Measurements from ENCODE around the gene PRAC1.
A peak's percentile ranks its signal among the peaks of the same experiment; 100 is the strongest.

Gene PRAC1

GRCh38 chr17:48726114-48726915 lies 4.0 kb upstream of the PRAC1 start:
- DNase-seq (ENCODE audit: low spot score), result no peak
- in situ Hi-C loops (cut with MboI; ENCODE audit: low pct_unique_long_range_greater_than_20kb, low sequenced_read_pairs, unreplicated experiment), result loop anchor here (10.0 kb wide), 1 partner anchor 112 kb away; the partner anchor contains the start of genes HOXB7 and HOXB8

DNA sequence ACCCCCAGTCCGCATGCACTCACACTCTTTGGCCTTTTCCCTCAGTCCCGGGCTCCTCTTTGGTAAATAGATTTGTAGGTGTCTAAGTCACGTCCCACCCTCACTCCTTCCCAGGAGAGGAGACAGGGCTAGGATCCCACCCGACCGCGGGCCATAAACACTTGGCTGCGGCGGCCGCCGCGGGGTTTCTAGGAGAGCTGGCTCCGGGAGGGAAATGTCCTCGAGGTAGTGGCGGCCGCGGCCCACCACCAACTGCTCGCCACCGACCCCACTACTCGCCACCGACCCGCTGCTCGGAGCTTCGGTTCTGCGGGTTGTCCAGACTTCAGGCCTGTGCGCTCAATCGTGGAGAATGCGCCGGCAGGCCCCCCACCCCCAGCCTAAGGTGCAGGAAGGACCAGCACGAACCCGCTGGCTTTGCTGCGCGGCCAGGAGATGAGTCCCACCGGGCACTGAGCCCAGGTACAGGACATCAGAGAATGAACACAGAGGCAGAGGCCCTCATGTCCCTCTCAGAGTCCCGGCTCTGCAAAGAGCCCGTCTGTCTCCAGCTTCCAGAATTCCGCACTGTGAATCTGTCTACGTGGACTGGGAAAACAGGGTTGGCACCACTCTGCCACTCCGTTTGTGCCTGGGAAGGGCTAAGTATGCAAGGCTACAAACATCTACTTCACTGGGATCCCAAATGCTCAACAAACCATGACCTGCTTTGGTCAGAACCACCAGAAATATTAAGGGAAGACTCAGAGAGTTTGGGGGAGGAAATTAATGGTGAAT lies 3.2 kb upstream of the PRAC1 start:
- in situ Hi-C loops (cut with MboI; ENCODE audit: low pct_unique_long_range_greater_than_20kb, low sequenced_read_pairs, unreplicated experiment), result loop anchor here (10.0 kb wide), 1 partner anchor 111 kb away; the partner anchor contains the start of genes HOXB7 and HOXB8
- DNase-seq (ENCODE audit: low spot score), result no peak
- TF ChIP-seq, protein P1, sequence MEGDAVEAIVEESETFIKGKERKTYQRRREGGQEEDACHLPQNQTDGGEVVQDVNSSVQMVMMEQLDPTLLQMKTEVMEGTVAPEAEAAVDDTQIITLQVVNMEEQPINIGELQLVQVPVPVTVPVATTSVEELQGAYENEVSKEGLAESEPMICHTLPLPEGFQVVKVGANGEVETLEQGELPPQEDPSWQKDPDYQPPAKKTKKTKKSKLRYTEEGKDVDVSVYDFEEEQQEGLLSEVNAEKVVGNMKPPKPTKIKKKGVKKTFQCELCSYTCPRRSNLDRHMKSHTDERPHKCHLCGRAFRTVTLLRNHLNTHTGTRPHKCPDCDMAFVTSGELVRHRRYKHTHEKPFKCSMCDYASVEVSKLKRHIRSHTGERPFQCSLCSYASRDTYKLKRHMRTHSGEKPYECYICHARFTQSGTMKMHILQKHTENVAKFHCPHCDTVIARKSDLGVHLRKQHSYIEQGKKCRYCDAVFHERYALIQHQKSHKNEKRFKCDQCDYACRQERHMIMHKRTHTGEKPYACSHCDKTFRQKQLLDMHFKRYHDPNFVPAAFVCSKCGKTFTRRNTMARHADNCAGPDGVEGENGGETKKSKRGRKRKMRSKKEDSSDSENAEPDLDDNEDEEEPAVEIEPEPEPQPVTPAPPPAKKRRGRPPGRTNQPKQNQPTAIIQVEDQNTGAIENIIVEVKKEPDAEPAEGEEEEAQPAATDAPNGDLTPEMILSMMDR (IDR thresholded peaks at IDR 0.05; ENCODE audit: extremely low read depth, insufficient read depth, missing control alignments), result no peak

More at GRCh38 chr17:48726114-48726915, 4.0 kb upstream of the PRAC1 start:
- TF ChIP-seq, protein P1 (IDR thresholded peaks at IDR 0.05; ENCODE audit: extremely low read depth, insufficient read depth, missing control alignments), result no peak

DNA sequence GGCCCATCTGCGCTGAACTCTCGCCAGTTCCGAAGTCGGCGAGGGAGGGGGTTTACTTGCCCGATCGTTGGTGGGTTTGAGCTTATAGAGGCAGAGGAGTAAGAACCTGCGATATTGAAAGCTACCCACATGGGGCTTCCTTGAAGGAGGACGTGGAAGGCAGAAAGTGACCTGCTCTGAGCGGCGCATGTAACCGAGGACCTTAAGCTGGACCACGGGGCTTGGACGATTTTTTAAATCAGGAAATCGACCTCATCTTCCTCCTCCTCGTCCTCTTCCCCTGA lies 2.6 kb upstream of the PRAC1 start:
- TF ChIP-seq, protein P1 (IDR thresholded peaks at IDR 0.05; ENCODE audit: extremely low read depth, insufficient read depth, missing control alignments), result no peak
- in situ Hi-C loops (cut with MboI; ENCODE audit: low pct_unique_long_range_greater_than_20kb, low sequenced_read_pairs, unreplicated experiment), result loop anchor here (10.0 kb wide), 1 partner anchor 110 kb away; the partner anchor contains the start of genes HOXB7 and HOXB8
- no peak for DNase-seq (ENCODE audit: low spot score)

DNA sequence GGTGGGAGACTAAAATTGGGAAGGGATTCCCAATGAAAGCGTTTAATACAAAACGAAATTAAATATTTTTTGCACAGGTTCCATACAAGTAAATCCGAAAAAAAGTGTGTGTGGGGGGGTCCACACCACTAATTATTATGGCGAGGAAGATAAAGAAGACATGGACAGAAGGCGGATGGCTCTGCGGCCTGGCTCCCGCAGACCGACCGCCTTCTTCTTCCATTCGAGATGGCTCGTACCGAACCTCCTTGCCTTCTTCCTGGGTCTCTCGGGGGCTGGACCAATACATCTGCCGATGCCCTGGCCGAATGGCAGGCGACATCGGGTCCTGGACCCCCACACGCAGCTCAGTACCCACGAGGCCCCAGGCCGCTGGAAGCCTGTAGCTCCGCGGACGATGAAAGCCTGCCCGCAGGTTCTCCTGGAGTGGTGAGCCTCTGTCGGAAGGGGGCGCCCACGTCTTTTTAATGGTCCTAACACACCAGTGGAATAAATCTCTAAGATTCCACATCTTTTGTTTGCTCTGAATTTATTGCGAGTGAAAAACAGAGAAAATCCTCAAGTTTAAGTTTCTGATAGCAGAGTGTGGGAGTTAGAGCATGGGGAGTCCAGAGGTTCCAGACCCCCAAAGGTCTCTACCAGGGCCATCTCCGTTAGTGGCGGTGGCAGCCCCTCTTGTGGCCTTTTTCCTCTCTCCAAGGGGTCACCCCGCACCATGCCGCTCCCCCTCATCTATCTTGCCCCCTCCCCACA lies 2.1 kb upstream of the PRAC1 start:
- peak; percentile 78 for DNase-seq (ENCODE audit: low spot score)
- in situ Hi-C loops (cut with MboI; ENCODE audit: low pct_unique_long_range_greater_than_20kb, low sequenced_read_pairs, unreplicated experiment), result loop anchor here (10.0 kb wide), 1 partner anchor 110 kb away; the partner anchor contains the start of genes HOXB7 and HOXB8
- TF ChIP-seq, protein P1 (IDR thresholded peaks at IDR 0.05; ENCODE audit: extremely low read depth, insufficient read depth, missing control alignments), result peak; percentile 86

DNA sequence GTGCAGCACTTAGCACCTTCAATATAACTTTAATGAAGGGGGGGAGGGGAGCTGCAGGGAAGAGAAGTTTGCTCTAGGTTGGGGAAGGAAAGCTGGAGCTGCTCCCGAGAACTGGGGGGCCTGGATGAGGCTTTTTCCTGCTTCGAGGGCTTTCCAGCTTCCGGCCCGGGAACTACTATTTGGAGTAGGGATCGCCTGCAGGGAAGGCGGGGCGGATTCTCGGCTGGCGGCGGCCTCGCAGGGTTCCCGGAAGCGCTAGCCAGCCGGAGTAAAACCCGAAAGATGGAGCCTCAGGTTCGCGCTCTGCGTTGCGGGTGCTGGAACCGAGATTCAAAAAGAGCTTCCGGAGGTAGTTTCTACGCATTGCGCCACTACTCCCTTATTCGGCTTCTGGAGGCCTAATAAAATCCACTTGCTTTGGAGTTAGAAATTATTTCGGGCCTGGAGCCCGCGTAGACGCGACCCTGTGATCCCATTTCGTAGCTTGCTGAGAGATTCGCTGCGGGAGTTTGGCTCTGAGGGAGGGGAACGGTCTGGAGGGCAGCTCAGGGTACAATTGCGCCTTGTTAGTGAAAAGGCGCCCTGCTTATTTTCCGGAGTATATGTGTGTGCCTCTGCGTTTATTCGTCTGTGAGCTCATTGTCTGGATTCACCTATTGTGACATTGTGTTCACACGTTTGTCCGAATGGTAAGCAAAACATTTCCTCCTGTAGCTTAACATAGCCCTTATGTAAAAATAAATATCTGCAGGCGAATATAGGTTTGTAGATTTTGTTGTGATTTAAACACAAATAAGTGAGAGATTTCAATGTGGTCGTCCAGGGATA lies 1.3 kb upstream of the PRAC1 start:
- no peak for DNase-seq (ENCODE audit: low spot score)
- TF ChIP-seq, protein P1 (IDR thresholded peaks at IDR 0.05; ENCODE audit: extremely low read depth, insufficient read depth, missing control alignments), result no peak
- in situ Hi-C loops (cut with MboI; ENCODE audit: low pct_unique_long_range_greater_than_20kb, low sequenced_read_pairs, unreplicated experiment), result loop anchor here (10.0 kb wide), 1 partner anchor 109 kb away; the partner anchor contains the start of genes HOXB7 and HOXB8

All from GM13977 (cell line).